OCI-LY1 (cell line): Measurements from ENCODE around the gene MYO1D.
"Not testable (repeated sequence)": the region's sequence is repeated elsewhere in the genome, so short reads cannot be mapped to it uniquely, and the experiment has no call there.

ENCODE experiments used
- H2AFZ ChIP-seq: fragments of 200-600 bp; sonication (generic), shearing (Covaris generic); 2 replicates; pipeline ENCODE4 v1.6.0; 2014; ENCODE audit warnings: antibody characterized with exemption, mild to moderate bottlenecking, low read length
- H3F3A ChIP-seq: fragments of 200-600 bp; sonication (generic), shearing (Covaris generic); 2 replicates; pipeline ENCODE4 v1.6.0; 2014; ENCODE audit warnings: mild to moderate bottlenecking, antibody characterized with exemption, low read length, moderate library complexity; ENCODE audit not compliant: insufficient read depth
- H3K27ac ChIP-seq: fragments of 200-600 bp; sonication (generic); 2 replicates; pipeline ENCODE4 v1.5.1; 2014; ENCODE audit warnings: low read length, mixed run types, mild to moderate bottlenecking, low read depth; ENCODE audit not compliant: poor library complexity, severe bottlenecking
- H3K27me3 ChIP-seq: fragments of 200-600 bp; sonication (generic); 2 replicates; pipeline ENCODE4 v1.6.0; 2014; ENCODE audit warnings: antibody characterized with exemption, mild to moderate bottlenecking, low read length, moderate library complexity; ENCODE audit not compliant: insufficient read depth
- H3K36me3 ChIP-seq: fragments of 200-600 bp; sonication (generic); 2 replicates; pipeline ENCODE4 v1.6.1; 2014; ENCODE audit warnings: mild to moderate bottlenecking, antibody characterized with exemption, low read length, moderate library complexity, mixed read lengths; ENCODE audit not compliant: insufficient read depth
- H3K4me1 ChIP-seq: fragments of 200-600 bp; sonication (generic); 2 replicates; pipeline ENCODE4 v1.5.1; 2014; ENCODE audit warnings: mild to moderate bottlenecking, low read length, moderate library complexity; ENCODE audit not compliant: insufficient read depth, severe bottlenecking
- H3K4me2 ChIP-seq: fragments of 200-600 bp; sonication (generic), shearing (Covaris generic); 2 replicates; pipeline ENCODE4 v1.6.1; 2014; ENCODE audit warnings: low read length
- H3K4me3 ChIP-seq: fragments of 200-600 bp; sonication (generic); 2 replicates; pipeline ENCODE4 v1.5.1; 2014; ENCODE audit warnings: low read length, low read depth, mild to moderate bottlenecking, mixed read lengths; ENCODE audit not compliant: poor library complexity, severe bottlenecking
- H3K79me2 ChIP-seq: fragments of 200-600 bp; shearing (Covaris generic); 2 replicates; pipeline ENCODE4 v1.6.1; 2016; ENCODE audit warnings: mixed run types, low read length, mixed read lengths; ENCODE audit not compliant: insufficient read depth
- H3K9ac ChIP-seq: fragments of 200-600 bp; sonication (generic), shearing (Covaris generic); 2 replicates; pipeline ENCODE4 v1.6.1; 2014; ENCODE audit warnings: mild to moderate bottlenecking, low read length, mixed read lengths
- H3K9me2 ChIP-seq: fragments of 200-600 bp; sonication (generic), shearing (Covaris generic); 2 replicates; pipeline ENCODE4 v1.6.1; 2014; ENCODE audit warnings: low read depth, mild to moderate bottlenecking, low read length, mixed read lengths
- H3K9me3 ChIP-seq: fragments of 200-600 bp; shearing (Covaris generic); 2 replicates; pipeline ENCODE4 v1.6.1; 2014; ENCODE audit warnings: low read length, mixed read lengths
- H4K20me1 ChIP-seq: fragments of 200-600 bp; sonication (generic), shearing (Covaris generic); 2 replicates; pipeline ENCODE4 v1.6.0; 2016; ENCODE audit warnings: mild to moderate bottlenecking, low read length; ENCODE audit not compliant: insufficient read depth
- CTCF ChIP-seq: fragments of 200-600 bp; sonication (generic), shearing (Covaris generic); IDR thresholded peaks from 2 replicates; pipeline ENCODE4 v1.5.1; 2017; ENCODE audit warnings: mild to moderate bottlenecking, antibody characterized with exemption, low read length, moderate library complexity, mixed read lengths
- EZH2 ChIP-seq: fragments of 200-600 bp; sonication (generic), shearing (Covaris generic); IDR thresholded peaks from 2 replicates; pipeline ENCODE4 v1.8.0; 2017; ENCODE audit warnings: borderline replicate concordance, mixed run types, mild to moderate bottlenecking, antibody characterized with exemption, low read length, moderate library complexity, mixed read lengths

MYO1D gene

GRCh38 chr17:32739722-32740121, 137.2 kb downstream of the MYO1D start:
- Histone ChIP-seq H3K27me3 (no peaks in the 10 kb centered on the region), H2AFZ (no peak overlapping the region), H3K36me3 (no peaks in the 10 kb centered on the region), H3K9me3 (no peaks in the 10 kb centered on the region), H3K4me2 (no peak overlapping the region), H3K9ac (no peak overlapping the region), H3K9me2 (no peaks in the 10 kb centered on the region), H3K4me3 (no peak overlapping the region), H3K27ac (no peak overlapping the region), H4K20me1 (no peaks in the 10 kb centered on the region), H3F3A (no peaks in the 10 kb centered on the region), H3K79me2 (no peaks in the 10 kb centered on the region), H3K4me1 (no peaks in the 10 kb centered on the region)
- TF ChIP-seq CTCF (no peak), EZH2 (no peak)

- not testable (repeated sequence) for H3K9me2 ChIP-seq, H3K4me2 ChIP-seq, H3K36me3 ChIP-seq, H3K9me3 ChIP-seq, H3K4me1 ChIP-seq, H3F3A ChIP-seq, H3K79me2 ChIP-seq, H3K9ac ChIP-seq, H4K20me1 ChIP-seq, H2AFZ ChIP-seq, H3K27me3 ChIP-seq, H3K27ac ChIP-seq, H3K4me3 ChIP-seq
Measured at GRCh38 chr17:32739151-32739550, 137.8 kb downstream of the MYO1D start.

- Histone ChIP-seq H3K9me2 (no peaks in the 10 kb centered on the region), H3K27ac (no peak overlapping the region), H3K79me2 (no peaks in the 10 kb centered on the region), H3F3A (no peaks in the 10 kb centered on the region), H3K4me2 (no peak overlapping the region), H3K9ac (no peak overlapping the region), H3K27me3 (no peaks in the 10 kb centered on the region), H4K20me1 (no peaks in the 10 kb centered on the region), H3K36me3 (no peaks in the 10 kb centered on the region), H2AFZ (no peak overlapping the region), H3K4me3 (no peak overlapping the region), H3K9me3 (no peaks in the 10 kb centered on the region), H3K4me1 (no peaks in the 10 kb centered on the region)
- TF ChIP-seq CTCF (no peak), EZH2 (no peak)
Measured at GRCh38 chr17:32733401-32733800, 143.5 kb downstream of the MYO1D start.

- Histone ChIP-seq H3K9me2 (no peaks in the 10 kb centered on the region), H3F3A (no peaks in the 10 kb centered on the region), H3K79me2 (no peaks in the 10 kb centered on the region), H3K27me3 (no peaks in the 10 kb centered on the region), H3K27ac (no peak overlapping the region), H3K36me3 (no peaks in the 10 kb centered on the region), H3K9ac (no peak overlapping the region), H2AFZ (no peak overlapping the region), H3K9me3 (no peaks in the 10 kb centered on the region), H3K4me3 (no peak overlapping the region), H3K4me2 (no peak overlapping the region), H3K4me1 (no peaks in the 10 kb centered on the region), H4K20me1 (no peaks in the 10 kb centered on the region)
- no peak for TF ChIP-seq EZH2
- no peak for TF ChIP-seq CTCF
Measured at GRCh38 chr17:32732900-32733299, 144.0 kb downstream of the MYO1D start.
